ENCODE data around the gene VEGFD.
A peak's percentile ranks its signal among the peaks of the same experiment; 100 is the strongest.

Gene VEGFD, protein sequence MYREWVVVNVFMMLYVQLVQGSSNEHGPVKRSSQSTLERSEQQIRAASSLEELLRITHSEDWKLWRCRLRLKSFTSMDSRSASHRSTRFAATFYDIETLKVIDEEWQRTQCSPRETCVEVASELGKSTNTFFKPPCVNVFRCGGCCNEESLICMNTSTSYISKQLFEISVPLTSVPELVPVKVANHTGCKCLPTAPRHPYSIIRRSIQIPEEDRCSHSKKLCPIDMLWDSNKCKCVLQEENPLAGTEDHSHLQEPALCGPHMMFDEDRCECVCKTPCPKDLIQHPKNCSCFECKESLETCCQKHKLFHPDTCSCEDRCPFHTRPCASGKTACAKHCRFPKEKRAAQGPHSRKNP

DNA sequence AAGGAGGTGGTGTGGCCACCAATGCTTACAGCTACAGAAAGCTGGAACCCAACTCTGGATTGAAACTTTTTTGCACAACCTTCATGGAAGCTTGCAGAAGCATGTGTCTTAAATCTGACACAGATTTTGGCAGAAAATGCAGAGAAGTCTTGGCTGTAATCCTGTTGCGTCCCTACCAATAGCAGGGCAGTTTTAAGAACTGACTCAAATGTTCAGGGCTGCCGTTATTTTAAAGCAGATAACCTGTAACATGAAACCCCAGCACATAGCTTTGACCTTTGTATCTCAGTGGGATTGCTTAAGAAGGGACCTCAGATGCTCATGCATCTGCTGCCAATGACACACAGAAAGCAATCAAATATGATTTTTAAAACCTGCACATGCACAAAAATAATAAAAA lies at the start of gene VEGFD:
Gene VEGFD (minus strand): TSS at position 110 of the 400 bp plus-strand sequence. CDS start 467 bp downstream, outside the sequence.
- no peak for DNase-seq

DNA sequence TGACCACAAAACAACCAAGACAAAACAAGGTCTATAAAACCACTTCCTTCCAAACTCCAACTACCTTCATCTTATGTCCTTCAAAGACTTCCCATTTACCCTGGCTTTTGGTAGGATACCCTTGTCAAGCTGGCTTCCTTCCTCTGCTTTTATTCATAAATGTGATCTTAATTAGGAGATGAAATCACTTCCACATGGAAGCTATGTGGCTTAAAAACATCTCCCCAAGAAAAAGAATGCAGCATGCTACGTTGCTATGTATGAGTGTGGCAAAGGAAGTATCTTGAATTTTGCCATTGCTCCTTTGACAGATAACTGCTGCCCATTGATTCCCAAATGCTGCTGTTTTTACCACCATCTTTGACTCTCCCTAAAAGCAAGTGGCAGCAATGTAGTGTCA lies 46.4 kb upstream of the VEGFD start:
- DNase-seq: no peak

DNA sequence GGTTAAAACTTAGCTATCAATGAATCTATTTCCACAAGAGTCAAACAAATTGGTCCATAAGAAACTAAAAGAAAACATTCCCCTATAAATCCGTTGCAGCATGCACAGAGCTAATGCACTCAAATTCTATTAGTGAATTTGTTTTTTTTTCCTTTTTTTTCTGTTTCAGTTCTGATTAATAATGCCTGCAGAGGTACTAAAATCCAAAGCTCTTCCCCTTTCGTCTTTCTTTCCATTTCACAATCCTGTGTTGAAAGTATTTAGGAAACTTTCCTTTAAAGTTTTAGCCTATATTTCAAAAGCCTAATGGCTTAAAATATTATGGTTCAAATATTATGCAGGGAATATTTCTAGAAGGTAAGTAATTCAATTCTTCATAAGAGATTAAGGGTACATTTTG lies 45.9 kb upstream of the VEGFD start:
- no peak for DNase-seq

DNA sequence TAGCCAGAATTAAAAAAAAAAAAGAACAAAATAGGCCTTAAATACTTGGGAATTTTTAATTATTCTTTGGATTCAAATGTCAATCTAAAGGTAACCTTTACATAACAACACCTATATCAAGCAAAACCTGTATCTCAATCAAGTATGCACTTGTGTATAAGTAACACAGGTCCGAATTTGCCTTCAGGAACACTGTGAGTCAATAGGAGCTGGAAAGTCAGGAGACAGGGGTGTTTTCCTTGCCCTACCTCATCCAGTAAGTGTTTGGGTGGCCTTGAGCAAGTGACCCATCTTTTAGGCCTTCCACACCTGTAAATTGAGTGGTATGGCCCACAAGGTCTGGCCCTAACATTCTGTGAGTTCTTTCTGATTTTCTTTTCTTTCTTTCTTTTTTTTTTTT lies 40.8 kb upstream of the VEGFD start:
- no peak for DNase-seq

DNA sequence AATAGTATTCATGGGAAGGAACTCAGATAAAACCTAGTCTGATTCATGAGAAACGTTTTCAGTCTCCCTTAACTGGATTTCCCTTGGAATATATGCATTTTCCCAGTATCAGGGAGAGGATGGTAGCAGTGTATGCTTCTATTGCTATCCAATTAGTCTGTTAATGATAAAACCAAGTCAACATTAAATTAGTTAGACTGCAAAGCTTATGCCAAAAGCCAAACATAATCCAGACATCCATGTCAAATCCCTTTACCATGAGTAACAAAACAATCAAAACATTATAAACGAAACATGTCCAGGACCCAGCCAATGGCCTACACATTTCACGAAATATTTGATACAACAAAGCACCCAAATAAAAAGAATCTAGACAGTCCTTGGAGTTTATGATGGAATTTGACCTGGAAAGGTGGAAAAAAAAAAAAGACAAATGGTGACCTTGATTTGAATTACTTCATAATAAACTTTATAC lies 34.5 kb upstream of the VEGFD start:
- no peak for DNase-seq

DNA sequence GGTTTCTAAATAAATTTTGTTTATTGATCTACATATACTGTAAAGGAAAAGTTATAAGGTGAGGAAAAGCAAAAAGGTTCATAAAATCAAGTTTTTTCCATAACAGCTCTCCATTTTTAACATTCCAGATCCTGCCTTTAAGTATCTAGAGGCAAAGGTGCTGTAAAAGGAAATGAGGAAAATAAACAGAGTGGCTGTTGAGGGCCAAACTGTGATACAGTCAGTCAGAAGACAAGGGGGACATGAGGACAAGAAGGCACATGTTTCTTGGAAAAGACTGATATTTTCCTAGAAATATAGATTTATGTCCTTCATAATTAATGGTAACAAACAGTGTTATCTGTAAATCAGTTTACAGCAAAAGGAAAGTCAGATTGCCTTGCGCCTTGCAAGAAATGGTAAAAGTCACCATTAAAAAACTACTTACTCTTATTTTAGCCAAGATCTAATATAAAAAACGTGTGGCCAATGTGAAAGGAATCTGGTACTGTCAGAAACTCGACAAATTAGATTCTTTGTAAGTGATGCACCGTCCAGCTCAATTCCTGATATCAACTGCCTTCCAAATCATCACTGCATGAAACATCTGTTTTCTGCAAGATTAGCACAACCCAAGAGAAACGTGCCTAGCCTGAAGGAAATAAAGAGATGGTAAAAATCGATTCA lies 34.0 kb upstream of the VEGFD start:
- DNase-seq: no peak

DNA sequence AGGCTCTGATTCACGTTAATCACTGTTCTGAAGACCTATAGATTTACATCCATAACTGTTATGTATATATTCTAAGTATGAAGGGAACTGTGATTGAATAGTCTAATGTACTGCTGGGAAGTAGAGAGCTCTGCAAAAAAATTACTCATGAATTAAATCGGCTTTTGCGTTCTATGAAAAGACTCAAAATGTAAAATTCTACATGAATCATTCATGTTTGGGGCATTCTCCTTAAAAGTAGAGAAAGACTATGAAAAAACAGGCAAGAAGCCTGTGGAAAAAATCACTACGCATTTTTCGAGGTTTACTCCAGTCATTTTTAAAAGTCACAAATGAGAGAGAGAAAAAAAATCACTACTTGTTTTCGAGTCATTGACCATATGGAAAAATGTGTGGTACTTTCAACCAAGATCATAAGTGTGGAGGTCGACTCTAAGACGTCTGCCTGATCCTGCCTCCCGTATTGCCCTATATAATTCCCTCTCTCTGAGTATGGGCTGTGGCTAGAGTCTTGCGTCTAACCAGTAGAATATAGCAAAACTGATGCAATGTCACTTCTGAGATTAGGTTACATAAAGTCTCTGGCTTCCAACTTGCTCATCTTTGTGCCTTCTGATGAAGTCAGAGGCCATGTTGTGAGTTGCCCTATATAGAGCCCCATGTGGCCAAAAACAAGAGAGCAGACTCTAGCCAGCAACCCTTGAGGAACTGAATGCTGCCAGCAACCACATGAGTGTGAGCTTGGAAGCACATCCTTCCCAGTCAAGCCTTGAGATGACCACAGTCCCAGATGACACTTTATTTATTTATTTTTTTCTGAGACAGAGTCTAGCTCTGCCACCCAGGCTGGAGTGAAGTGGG lies 32.1 kb upstream of the VEGFD start:
- no peak for DNase-seq

DNA sequence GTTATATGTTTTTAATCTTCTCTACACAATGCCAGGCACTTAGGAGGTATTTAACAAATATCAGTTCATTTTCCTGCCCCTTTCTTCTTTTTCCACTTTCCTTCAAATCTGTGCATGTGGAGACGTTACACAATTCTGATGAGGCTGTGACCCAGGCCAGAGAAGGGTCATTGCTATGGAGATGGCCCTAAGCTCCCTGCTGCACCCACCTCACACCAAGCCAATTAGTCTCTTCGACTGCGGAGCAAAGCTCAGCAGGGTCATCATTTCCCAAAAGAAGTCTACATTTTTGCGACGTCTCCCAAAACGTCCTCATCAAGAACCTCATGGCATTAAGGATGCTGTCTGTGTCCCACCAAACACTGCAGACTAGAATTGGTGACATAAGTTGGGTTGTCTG lies 28.9 kb upstream of the VEGFD start:
- DNase-seq: no peak

DNA sequence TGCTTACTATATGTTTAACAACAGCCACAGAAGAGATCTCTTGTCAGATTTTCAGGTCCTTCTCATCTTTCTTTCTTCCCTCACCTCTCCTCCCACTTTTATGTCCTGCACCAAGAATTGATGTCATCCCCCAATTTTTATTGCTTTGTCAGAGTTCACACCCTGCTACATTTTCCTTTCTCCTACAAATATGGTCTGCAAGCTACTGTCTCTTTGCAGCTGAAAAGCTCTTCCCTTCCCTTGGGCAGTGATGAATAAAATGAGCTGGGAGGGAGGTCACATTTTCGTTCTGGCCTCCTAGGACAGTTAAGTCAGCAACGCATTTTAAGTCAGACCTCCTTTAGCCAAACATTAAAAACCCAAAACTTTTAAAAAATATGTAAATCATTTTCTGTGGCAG lies 26.7 kb upstream of the VEGFD start:
- no peak for DNase-seq

DNA sequence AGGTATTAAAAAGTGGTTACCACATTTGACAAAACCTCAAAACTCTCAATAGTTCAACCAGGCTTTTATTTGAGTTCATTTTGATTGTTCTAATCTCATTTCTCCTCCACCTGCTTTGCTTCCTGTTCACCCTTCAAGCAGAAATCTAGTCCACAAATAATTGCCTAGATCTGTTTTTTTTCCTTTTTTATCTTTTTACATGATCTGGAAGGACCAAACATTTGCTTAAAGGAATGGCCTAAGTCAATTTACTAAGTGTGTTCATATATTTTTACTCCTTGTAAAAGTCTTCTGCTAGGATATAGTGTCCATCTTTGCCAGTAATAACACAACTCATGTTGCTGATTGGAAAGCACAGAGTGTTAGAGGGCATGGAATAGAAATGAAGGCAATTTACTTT lies 26.2 kb upstream of the VEGFD start:
- no peak for DNase-seq

DNA sequence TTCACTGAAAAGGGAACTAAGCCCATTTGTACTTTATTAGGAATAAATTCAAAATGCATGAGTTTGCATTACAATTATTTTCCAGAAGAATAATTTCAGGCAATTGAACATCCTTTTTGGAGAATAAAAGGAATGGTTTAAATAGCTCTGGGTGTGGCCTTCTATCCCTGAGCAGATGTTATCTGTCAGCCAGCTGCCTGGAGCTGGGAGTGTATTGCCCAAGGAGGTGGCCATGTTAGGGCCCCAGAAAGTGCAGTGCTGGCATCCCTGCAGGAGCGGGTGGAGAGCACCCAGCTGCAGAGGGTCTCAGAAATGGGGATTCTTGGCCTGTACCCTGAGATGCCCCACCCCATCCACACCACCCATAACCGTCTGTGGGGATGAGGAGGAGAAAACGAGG lies 21.6 kb upstream of the VEGFD start:
- no peak for DNase-seq

DNA sequence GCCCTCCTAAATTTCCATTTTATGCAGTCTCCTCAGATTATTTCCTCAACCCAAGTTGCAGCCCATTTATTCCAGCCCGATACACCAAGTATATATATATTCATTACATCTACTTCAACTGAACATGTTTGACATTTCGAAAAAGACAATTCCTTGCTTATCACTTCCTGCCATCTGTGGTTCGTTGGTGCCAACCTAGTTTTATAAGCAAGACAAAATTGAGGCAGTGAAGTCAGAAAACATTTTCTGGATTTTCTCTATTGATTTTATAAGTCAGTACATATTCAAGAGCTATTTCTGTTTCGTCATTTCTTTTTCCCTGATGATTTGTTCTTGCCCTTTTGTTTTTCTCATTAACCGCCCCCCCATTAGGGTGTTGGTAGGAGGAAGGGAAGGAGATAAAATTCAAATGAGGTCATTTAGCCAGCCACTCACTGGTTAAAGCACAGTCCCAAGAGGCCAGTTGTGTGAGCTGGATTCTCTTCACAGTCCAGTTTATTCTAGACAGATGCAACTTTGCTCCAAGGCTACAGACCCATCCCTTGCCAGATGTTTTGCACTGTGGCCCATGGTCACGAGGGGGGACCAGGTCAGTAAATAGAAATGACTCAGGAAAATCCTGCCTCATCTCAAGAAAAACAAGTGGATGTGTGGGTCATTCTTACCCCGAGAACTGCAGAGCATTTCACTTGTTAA lies 20.3 kb upstream of the VEGFD start:
- DNase-seq: no peak

DNA sequence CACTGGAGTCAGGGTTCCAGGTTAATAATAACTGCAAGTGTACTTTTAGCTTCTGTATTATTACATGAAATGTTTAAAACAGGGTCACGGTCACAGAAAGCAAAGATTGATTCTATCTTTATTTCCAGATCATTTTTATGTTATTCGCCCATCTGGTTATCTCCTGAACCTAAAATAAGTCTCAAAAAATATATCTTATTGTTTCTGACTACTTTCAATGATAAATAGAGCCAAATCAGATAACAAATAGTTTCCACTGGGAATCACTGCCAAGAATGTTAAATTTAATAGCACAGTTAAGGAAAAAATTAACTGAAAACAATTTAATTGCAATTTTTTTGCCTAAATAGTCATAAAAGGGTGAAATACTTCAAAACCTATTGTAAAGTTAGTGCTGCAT lies 17.2 kb upstream of the VEGFD start:
- DNase-seq: no peak

DNA sequence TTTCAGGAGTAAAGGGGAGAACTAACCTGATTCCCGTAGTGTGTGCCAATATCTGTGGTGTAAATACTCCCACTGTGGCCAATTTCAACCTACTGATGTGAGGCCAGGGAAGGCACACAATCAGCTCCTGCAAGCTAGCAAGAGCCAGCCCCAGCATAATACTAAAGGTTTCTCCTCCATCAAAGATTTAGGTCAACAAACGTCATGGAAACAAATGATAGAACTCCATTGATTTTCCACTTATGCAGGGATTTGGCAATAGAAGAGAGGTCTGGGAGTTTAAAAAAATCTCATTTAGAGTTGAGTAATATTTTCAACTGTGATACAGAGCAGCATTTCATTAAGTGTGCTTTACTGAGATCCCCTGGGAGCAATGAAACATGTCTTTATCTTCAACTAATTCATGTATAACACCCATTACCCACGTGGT lies 15.8 kb upstream of the VEGFD start:
- DNase-seq: no peak

DNA sequence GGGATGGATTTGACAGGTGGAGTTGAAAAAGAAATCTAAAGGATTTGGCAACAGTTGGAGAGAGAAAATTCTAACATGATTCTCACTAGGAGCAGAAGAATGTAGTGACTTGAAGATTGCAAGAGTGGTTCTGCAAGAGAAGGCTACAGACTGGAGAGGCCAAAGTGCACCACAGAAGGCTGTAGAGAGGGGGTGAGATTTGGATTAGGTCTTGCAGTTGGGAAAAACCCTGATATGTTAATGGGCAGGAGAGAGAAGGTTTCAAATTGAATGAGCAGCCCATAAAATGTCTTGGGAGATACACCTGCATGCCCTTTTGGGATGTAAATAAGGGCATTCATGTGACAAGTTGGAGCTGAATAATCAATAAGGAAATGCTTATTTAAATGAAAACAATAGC lies 14.7 kb upstream of the VEGFD start:
- DNase-seq: no peak

DNA sequence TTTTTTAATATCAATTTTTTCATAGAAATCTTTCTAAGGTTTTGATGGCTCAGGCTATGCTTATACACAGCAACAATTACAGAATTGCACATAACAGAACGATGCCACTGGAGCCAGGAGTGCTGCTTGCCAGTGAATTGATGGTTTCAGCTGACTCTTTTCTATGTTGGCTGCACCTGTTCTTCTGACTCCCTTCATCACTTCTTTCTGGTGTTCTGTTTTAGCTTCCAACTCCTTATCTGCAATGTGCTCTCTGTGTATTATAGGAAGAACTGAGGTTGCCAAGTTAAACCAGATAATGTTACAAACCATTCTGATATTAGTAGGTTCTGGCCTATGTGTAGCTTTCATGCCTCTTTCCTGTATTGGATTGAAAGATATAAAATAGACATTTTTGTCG lies 11.6 kb upstream of the VEGFD start:
- no peak for DNase-seq

DNA sequence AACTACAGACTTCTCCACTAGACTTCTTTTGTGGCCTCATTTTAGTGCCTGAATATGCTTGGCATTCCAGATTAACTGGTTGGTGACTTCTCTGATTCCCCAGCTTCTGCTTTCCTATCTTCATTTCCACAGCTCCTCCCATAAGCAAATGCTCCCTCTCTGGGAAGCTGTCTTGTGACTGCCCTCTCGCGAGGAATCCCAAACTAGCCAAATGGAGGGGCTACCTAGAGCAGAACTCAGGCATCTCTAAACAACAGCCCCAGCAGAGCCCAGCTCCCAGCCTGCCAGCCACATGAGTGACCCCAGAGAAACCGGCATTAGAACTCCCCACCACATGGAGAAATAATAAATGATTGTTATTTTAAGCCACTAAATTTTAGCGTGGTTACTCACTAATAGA lies 7.6 kb upstream of the VEGFD start:
- no peak for DNase-seq

DNA sequence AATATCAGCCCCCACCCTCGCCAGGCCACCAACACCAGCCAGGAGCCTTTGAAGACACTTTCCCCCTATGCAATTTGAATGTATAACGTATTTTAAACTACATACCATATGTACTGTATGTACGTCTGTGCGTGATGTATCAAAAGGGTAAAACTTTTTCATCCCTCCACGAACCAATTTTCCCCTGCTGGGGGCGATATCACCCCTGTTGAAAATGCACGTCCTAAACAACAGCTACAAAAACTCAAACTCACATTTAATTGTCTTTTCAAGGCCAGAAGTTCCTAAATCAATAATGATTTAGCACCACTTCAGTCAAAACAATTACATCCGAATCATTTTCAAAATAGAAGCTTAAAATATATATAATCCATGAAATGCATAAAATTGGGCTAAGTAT lies 1.4 kb downstream of the VEGFD start:
- DNase-seq: no peak

DNA sequence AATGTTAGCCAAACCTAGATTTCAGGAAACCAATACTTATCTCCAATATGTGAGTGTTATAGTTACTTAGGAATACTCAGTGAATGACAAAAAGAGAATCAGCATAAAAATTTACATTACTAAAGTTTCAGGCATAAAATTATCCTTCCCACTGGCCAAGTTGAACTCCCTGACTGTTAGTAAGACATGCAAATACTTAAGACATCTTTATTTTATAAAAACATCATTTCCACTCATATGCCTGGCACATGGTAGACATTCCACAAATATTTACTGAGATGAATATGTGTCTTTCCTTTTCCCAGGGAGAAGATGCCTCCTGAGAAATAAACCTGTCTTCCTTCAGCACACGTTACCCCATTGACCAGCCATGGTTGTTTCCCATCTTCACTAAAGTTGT lies 7.3 kb downstream of the VEGFD start:
- no peak for DNase-seq

DNA sequence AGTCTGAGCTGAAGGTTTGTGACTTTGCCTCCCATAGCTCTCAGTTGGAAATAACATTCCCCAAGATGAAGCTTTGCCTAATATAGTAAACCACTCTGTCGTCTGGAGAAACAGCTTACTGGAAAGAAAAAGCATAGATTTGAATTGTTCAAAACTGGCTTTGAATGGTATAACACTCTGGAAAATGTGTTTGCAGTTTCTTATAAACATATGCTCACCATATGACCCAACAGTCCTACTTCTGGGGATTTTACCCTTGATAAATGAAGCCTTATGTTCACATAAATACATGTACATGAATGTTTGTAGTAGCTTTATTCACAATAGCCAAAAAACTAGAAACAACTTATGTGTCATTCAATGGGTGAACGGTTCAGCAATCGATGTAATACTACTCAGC lies 10.2 kb downstream of the VEGFD start:
- no peak for DNase-seq

DNA sequence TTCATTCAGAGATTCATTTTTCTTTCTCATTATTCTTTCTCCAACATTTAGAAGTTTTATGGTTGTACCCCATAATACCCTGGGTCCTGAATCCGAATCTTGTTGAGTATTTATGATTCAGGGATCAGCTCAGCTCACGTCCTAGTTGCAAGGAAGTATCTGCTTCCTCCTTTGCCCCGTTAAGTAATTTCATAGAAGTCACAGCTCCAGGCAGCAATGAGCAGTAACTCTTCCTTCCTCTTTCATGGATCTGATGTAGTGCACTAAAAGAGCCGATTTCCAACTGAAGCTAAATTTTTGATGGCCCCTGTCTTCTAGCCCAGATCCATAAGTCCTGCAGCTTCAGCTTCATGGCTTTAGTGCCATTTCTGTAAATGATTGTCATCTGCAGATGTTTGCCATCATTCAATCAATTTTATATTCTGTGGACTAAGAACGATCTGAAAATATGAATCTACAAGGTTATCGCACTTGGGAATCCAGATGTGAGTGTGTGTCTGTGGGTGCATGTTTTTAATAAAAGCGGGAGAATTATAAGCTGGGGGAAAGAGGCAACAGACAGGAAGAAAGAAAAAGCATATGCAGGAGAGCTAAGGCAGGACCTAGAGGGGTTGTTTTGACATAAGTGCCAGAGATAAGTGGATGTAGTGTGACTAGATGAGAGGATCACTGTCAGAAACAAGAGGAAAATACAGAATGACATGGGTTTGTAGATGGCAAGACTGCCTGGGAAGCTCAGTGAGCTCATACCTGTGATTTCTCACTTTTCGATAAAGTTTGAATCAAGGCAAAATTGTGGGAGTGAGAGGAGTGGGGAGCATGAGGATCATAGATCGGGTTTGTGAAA lies 17.5 kb downstream of the VEGFD start:
- peak; percentile 61 to 70 for DNase-seq

DNA sequence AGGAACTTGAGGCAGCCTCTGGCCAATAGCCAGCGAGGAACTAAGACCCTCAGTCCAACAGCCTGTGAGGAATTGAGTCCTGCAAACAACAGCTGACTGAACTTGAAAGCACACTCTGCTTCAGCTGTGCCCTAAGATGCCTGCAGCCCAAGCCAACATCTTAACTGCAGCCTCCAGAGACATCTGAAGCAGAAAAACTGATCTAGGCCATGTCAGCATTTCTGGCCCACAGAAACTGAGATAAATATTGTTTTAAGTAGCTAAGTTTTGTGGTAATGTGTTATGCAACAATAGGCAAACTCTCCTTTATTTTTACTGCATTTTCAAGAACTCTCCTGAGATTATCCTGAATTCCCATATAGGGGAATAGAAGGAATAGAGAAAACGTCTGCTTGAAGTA lies 24.5 kb downstream of the VEGFD start:
- DNase-seq: no peak

Data from AML-193 (cell line).